CD4-positive, alpha-beta T cell treated with Interleukin-1 beta for 1 hour (primary cell): ENCODE results near the gene PMS1.
"Not testable (repeated sequence)": the region's sequence is repeated elsewhere in the genome, so short reads cannot be mapped to it uniquely, and the experiment has no call there.

ENCODE experiments used
- DNase-seq, 2 donors: peaks; one replicate each; pipeline ENCODE4 v3.0.0-alpha.2; 2020 to 2022

Gene PMS1

GRCh38 chr2:189866296-189866695 lies 82.0 kb downstream of the PMS1 start:
- DNase-seq = no peak

DNA sequence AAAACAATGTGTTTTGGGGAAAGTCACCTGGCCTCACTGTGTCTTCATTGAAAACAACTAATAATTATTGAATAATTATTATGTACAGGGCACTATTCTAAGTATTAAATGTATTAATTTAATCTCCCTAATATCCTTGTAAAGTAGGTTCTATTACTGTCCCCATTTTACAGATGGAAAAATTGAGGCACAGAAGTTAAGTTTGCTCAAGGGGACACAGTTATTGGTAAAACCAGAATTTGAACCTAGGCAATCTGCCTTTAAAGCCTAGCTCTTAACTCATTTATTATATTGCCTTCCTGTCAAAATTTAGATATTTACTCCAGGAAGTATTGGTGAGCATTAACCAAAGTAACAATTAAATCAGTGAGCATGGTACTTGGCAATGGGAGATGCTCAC lies 84.6 kb downstream of the PMS1 start:
- no peak for DNase-seq

DNA sequence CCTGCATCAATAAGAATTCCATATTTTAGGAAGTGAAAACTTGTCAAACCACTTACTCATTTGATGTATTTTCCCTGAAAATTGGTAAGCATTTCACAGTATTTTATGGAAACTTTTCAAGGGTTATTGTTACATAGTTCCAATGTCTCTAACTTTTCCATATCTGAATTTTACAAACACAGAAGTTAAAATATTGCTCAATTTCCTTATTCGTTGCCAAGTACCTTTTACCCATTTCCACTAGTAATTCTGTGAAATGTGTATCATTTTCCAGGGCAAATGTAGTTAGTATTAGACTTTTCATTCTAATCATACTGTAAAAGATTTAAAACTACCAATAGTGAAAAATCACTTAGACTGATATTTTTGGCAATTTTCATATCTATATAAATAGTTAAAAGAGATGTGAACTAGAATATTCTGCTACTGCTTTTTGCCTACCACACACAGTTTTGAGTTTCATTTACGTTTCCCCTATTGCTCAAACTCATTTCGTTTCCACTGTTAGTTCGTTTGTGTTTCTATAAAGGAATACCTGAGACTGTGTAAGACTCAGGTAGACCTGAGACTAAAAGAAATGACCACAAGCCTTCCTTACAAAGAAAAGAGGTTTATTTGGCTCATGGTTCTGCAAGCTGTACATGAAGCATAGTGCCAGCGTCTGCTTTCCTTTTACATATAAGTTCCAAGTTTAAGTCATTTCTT lies 86.3 kb downstream of the PMS1 start:
- DNase-seq = no peak

DNA sequence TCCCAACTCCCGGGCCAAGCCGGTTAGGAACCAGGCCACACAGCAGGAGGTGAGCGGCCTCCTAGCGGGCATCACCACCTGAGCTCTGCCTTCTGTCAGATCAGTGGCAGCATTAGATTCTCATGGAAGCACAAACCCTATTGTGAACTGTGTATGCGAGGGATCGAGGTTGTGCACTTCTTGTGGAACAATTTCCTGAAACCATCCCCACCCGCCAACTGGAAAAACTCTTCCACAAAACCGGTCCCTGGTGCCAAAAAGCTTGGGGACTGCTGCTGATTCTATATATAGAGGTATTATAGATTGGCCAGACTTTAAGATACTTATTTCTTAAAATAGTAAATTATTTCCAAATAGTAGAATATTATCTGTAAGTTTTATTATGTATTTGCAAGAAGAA lies 89.4 kb downstream of the PMS1 start:
- DNase-seq = no peak

DNA sequence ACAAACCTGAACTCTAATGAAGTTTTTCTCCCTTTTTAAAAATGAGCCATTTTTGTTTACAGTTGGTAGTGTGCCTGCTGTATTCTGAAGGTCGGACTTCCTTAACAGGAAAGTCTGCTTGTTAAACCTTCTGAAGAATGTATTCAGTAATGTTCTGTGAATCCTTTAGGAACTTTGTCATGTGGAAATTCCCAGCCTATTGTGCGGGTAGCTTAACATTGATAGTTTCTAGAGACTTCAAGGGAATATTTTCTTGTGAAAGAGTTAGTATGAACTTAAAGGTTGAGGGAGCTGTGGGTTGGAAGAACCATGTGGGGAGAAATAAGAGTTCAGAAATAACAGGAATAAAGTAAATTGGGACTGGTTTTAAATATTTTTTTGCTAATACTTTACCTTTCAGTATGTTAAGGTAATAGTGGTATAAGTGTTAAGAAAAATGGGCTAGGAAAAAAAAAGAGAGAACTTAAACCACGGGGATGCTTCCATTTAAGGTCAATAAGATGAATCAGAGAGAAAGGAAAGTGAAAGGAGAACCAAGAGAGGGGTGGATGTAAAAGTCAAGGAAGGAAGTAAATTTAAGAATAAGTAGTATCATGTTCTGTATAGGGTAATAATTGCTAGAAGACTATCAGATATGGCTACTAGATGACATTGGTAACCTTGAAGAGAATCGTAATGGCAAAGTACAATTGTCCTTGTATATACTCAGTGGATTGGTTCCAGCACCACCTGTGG lies 90.5 kb downstream of the PMS1 start:
- DNase-seq = no peak

DNA sequence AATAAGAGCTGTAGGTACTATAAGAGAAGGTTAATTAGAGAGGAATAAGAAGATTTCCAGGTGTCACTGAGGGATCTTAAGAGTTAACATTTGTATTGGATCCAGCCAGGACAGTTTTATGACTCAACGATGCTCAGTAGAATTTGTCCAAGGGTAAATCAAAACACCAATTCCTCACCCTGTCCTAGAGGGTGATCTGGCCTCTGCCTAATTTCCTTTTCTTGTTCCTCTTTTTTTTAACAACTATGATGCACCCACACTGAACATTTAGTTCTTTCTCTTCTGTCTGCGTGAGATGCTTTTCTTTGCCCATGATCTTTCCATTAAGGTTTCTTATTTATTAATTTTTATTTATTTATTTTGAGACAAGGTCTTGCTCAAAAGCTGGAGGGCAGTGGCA lies 92.0 kb downstream of the PMS1 start:
- no peak for DNase-seq

DNA sequence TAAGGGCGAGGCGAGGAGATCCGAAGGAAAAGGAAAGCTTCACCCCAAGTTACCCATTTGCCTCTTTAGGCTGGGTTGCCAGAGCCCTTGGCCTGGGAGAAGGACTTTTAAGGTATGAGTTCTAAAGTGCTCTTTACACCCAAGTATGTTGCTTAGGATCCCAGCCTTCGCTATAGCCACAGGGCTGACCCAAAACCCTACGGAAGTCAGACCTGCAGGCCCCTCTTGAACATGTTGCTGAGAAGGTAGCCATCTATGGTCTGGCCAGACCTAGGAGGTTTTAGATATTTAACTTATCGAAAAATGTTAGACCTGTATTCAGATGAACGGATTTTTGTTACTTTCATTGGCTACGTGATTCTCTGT lies 95.4 kb downstream of the PMS1 start:
- no peak for DNase-seq

GRCh38 chr2:189880429-189880828 lies 96.2 kb downstream of the PMS1 start:
- DNase-seq = no peak

- DNase-seq = no peak
These were observed 96.7 kb downstream of the PMS1 start for GRCh38 chr2:189880832-189881492.

GRCh38 chr2:189885368-189885767 lies 101.1 kb downstream of the PMS1 start:
- DNase-seq = no peak

- not testable (repeated sequence) for DNase-seq
These were observed 108.5 kb downstream of the PMS1 start for GRCh38 chr2:189892546-189893294.

DNA sequence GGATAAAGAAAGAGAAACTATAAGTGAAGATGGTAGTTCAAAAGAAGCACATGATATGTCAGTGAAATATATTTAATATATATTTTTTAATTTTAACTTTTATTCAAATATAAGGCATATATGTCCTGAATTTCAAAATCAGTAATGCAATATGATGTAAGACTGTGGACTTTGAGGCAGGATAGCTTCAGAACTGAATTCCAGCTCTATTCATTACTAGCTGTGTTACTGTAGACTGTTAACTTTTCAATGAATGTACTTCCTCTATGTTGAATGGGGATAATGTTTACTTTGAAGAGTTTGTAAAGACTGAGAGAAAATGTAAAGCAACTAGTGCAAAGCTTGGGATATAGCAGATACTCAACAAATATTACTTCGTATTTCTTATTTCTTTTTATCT lies 112.6 kb downstream of the PMS1 start:
- DNase-seq = no peak

GRCh38 chr2:189899101-189899500 lies 114.9 kb downstream of the PMS1 start:
- DNase-seq = no peak

- DNase-seq = no peak
These were observed 116.5 kb downstream of the PMS1 start for GRCh38 chr2:189900726-189901125.

- DNase-seq = no peak
These were observed 117.4 kb downstream of the PMS1 start for GRCh38 chr2:189901664-189902063.

DNA sequence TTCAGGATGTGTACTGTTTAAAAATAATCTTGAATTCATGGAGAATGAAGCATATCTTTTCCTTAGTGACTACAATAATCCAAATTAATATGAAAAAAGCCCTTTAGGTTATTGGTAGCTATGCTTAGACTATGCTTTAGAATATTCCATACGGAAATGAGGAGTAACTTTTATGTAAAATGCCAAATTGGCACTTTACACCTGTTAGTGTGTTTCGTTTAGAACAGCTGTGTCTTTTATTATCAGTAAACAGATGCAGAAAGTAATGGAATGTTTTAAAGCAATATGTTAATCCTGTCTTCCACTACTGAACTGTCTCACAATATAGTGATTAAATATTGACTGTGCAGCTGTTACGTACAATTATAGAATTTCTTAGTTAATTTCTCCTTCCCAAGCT lies 129.6 kb downstream of the PMS1 start:
- no peak for DNase-seq

DNA sequence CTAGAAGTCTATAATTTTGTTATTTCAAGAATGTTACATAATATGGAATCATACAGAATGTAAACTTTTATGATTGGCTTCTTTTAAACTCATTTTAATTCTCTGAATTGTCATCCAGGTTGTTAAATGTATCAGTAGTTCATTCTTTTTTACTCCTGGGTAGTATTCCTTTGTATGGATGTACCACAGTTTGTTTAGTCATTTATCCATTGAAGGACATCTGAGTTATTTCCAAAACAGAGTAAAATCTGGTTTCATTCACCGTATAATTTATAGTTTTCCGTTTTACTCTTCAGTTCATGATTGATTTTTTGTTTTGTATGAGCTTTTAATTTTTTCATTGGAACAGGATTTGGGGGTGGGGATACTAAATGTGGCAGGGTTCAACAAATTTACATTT lies 132.4 kb downstream of the PMS1 start:
- DNase-seq = no peak
